Measurements from ENCODE around the gene CD9.
A peak's percentile ranks its signal among the peaks of the same experiment; 100 is the strongest.

CD9 gene

GRCh38 chr12:6277982-6278438, 77.8 kb downstream of the CD9 start:
- POLR2A ChIA-PET: interaction anchor here (1.6 kb wide), 1 partner anchor 84 kb away, joined by 6 read pairs; no protein-coding TSS in a partner anchor
- TF ChIP-seq BHLHE40 (IDR thresholded peaks at IDR 0.05; ENCODE audit: borderline replicate concordance) (no peak), FOXA1 (IDR thresholded peaks at IDR 0.05) (no peak), ZNF384 (IDR thresholded peaks at IDR 0.05) (no peak), LEF1 (IDR thresholded peaks at IDR 0.05; ENCODE audit: borderline replicate concordance) (no peak), FOXK2 (IDR thresholded peaks at IDR 0.05) (no peak), SUZ12 (IDR thresholded peaks at IDR 0.05) (no peak), PKNOX1 (IDR thresholded peaks at IDR 0.05) (no peak), HDGF (IDR thresholded peaks at IDR 0.05; ENCODE audit: borderline replicate concordance) (no peak), L3MBTL2 (conservative IDR thresholded peaks at IDR 0.05) (no peak), SP1 (IDR thresholded peaks at IDR 0.05) (no peak), FOXM1 (IDR thresholded peaks at IDR 0.05; ENCODE audit: borderline replicate concordance) (no peak), TARDBP (IDR thresholded peaks at IDR 0.05) (no peak), ELF4 (IDR thresholded peaks at IDR 0.05) (no peak), ARNT (IDR thresholded peaks at IDR 0.05) (no peak), CTBP1 (IDR thresholded peaks at IDR 0.05; ENCODE audit: borderline replicate concordance) (no peak), NFRKB (IDR thresholded peaks at IDR 0.05) (no peak)
- no peak for DNase-seq (ENCODE audit: extremely low spot score)
- CTCF ChIA-PET: interaction anchor here (0.5 to 7.7 kb wide), 8 partner anchors 14 to 242 kb away, joined by 3 to 90 read pairs (median 4); partner anchors contain the start of gene CD9

- ChIA-PET POLR2A (interaction anchor here (0.6 to 1.6 kb wide), 6 partner anchors 79 to 192 kb away, joined by 3 to 10 read pairs (median 4); partner anchors contain the start of gene VAMP1), CTCF (interaction anchor here (0.6 to 7.7 kb wide), 17 partner anchors 8 to 358 kb away, joined by 3 to 90 read pairs (median 3); partner anchors contain the start of gene CD9)
- DNase-seq (ENCODE audit: extremely low spot score): peak; percentile 91
Measured at GRCh38 chr12:6278439-6279255, 78.4 kb downstream of the CD9 start.

GRCh38 chr12:6279256-6279628, 79.0 kb downstream of the CD9 start:
- no peak for DNase-seq (ENCODE audit: extremely low spot score)
- POLR2A ChIA-PET: interaction anchor here (0.6 to 1.4 kb wide), 7 partner anchors 79 to 192 kb away, joined by 3 to 10 read pairs (median 3); partner anchors contain the start of gene VAMP1
- CTCF ChIA-PET: interaction anchor here (0.6 to 7.7 kb wide), 16 partner anchors 8 to 358 kb away, joined by 3 to 90 read pairs (median 3); partner anchors contain the start of gene CD9
- TF ChIP-seq BHLHE40 (IDR thresholded peaks at IDR 0.05; ENCODE audit: borderline replicate concordance): no peak
- TF ChIP-seq PKNOX1 (IDR thresholded peaks at IDR 0.05): no peak

More at GRCh38 chr12:6278439-6279255, 78.4 kb downstream of the CD9 start:
- TF ChIP-seq ELF4 (IDR thresholded peaks at IDR 0.05) (no peak), FOXM1 (IDR thresholded peaks at IDR 0.05; ENCODE audit: borderline replicate concordance) (0 out of 2 replicates have a peak, but pooled peaks have one; percentile 19)

GRCh38 chr12:6279631-6280030, 79.4 kb downstream of the CD9 start:
- POLR2A ChIA-PET: interaction anchor here (0.6 to 1.4 kb wide), 6 partner anchors 79 to 191 kb away, joined by 3 to 10 read pairs (median 3); partner anchors contain the start of gene VAMP1
- TF ChIP-seq SUZ12 (IDR thresholded peaks at IDR 0.05): no peak
- no peak for TF ChIP-seq HDGF (IDR thresholded peaks at IDR 0.05; ENCODE audit: borderline replicate concordance)
- no peak for TF ChIP-seq BHLHE40 (IDR thresholded peaks at IDR 0.05; ENCODE audit: borderline replicate concordance)
- no peak for TF ChIP-seq FOXA1 (IDR thresholded peaks at IDR 0.05)
- TF ChIP-seq ARNT (IDR thresholded peaks at IDR 0.05): no peak
- no peak for TF ChIP-seq PKNOX1 (IDR thresholded peaks at IDR 0.05)
- no peak for TF ChIP-seq FOXM1 (IDR thresholded peaks at IDR 0.05; ENCODE audit: borderline replicate concordance)
- no peak for TF ChIP-seq TARDBP (IDR thresholded peaks at IDR 0.05)
- TF ChIP-seq ZNF384 (IDR thresholded peaks at IDR 0.05): no peak
- TF ChIP-seq FOXK2 (IDR thresholded peaks at IDR 0.05): no peak
- no peak for TF ChIP-seq LEF1 (IDR thresholded peaks at IDR 0.05; ENCODE audit: borderline replicate concordance)
- TF ChIP-seq SP1 (IDR thresholded peaks at IDR 0.05): no peak
- no peak for TF ChIP-seq CTBP1 (IDR thresholded peaks at IDR 0.05; ENCODE audit: borderline replicate concordance)
- TF ChIP-seq ELF4 (IDR thresholded peaks at IDR 0.05): no peak
- TF ChIP-seq NFRKB (IDR thresholded peaks at IDR 0.05): no peak
- TF ChIP-seq L3MBTL2 (conservative IDR thresholded peaks at IDR 0.05): no peak

GRCh38 chr12:6280053-6280469, 79.9 kb downstream of the CD9 start:
- TF ChIP-seq ZNF384 (IDR thresholded peaks at IDR 0.05): no peak
- no peak for TF ChIP-seq SUZ12 (IDR thresholded peaks at IDR 0.05)
- no peak for TF ChIP-seq ARNT (IDR thresholded peaks at IDR 0.05)
- TF ChIP-seq FOXK2 (IDR thresholded peaks at IDR 0.05): no peak
- TF ChIP-seq L3MBTL2 (conservative IDR thresholded peaks at IDR 0.05): no peak
- no peak for TF ChIP-seq FOXA1 (IDR thresholded peaks at IDR 0.05)
- no peak for TF ChIP-seq ELF4 (IDR thresholded peaks at IDR 0.05)
- ChIA-PET CTCF (interaction anchor here (0.6 to 7.7 kb wide), 2 partner anchors 82 to 219 kb away, joined by 3 to 90 read pairs; partner anchors contain the start of gene CD9), POLR2A (interaction anchor here (0.6 to 1.1 kb wide), 3 partner anchors 79 to 190 kb away, joined by 3 to 4 read pairs (median 3); partner anchors contain the start of gene VAMP1)
- no peak for DNase-seq (ENCODE audit: extremely low spot score)

More at GRCh38 chr12:6279631-6280030, 79.4 kb downstream of the CD9 start:
- DNase-seq (ENCODE audit: extremely low spot score): no peak
- CTCF ChIA-PET: interaction anchor here (0.6 to 7.7 kb wide), 9 partner anchors 10 to 218 kb away, joined by 3 to 90 read pairs (median 4); partner anchors contain the start of gene CD9

Data from HEK293T (cell line).